OCI-LY7 (cell line): ENCODE results near the gene MPZ. TPM values are rescaled to one million over a fixed set of nuclear protein-coding genes. Genes with fewer than 3 reads are reported as not detected.

ENCODE experiments used
- BruUV-seq: library from RNA; stranded (reverse); fragments of 400-500 nt; replicated peaks from 2 replicates; lab custom pipeline; 2021; lab: Mats Ljungman, UMichigan
- CTCF ChIA-PET: fragments of 300-600 bp; sonication (Branson Sonifier 250); formaldehyde crosslinking; loops from one replicate; lab custom pipeline; 2022; ENCODE audit warnings: antibody characterized with exemption; ENCODE audit not compliant: unreplicated experiment; lab: Charles Lee
- POLR2A ChIA-PET: fragments of 300-600 bp; sonication (Branson Sonifier 250); formaldehyde crosslinking; loops from one replicate; lab custom pipeline; 2022; ENCODE audit warnings: antibody characterized with exemption; lab: Charles Lee
- DNase-seq: peaks from one replicate; pipeline ENCODE4 v3.0.0-alpha.2; 2015; ENCODE audit warnings: low spot score
- H2AFZ ChIP-seq: fragments of 200-600 bp; sonication (generic), shearing (Covaris generic); 2 replicates; pipeline ENCODE4 v1.6.1; 2014; ENCODE audit warnings: mild to moderate bottlenecking, antibody characterized with exemption, low read length, moderate library complexity
- H3K27ac ChIP-seq: fragments of 200-600 bp; sonication (generic); 2 replicates; pipeline ENCODE4 v1.5.1; 2014; ENCODE audit warnings: mixed run types, low read depth, mild to moderate bottlenecking, moderate library complexity, low read length, inconsistent platforms; ENCODE audit not compliant: poor library complexity, severe bottlenecking
- H3K36me3 ChIP-seq: fragments of 200-600 bp; sonication (generic); 2 replicates; pipeline ENCODE4 v1.6.1; 2014; ENCODE audit warnings: mild to moderate bottlenecking, antibody characterized with exemption, low read length, moderate library complexity, mixed read lengths; ENCODE audit not compliant: insufficient read depth
- H3K4me1 ChIP-seq: fragments of 200-600 bp; sonication (generic); 2 replicates; pipeline ENCODE4 v1.5.1; 2014; ENCODE audit warnings: mild to moderate bottlenecking, low read length; ENCODE audit not compliant: insufficient read depth, poor library complexity, severe bottlenecking
- H3K4me2 ChIP-seq: fragments of 200-600 bp; sonication (generic); 2 replicates; pipeline ENCODE4 v1.6.1; 2014; ENCODE audit warnings: mild to moderate bottlenecking, low read length
- H3K4me3 ChIP-seq: fragments of 200-600 bp; sonication (generic); 2 replicates; pipeline ENCODE4 v1.5.1; 2014; ENCODE audit warnings: mild to moderate bottlenecking, low read depth, low read length; ENCODE audit not compliant: poor library complexity, severe bottlenecking
- H3K79me2 ChIP-seq: fragments of 200-600 bp; sonication (generic); 2 replicates; pipeline ENCODE4 v1.6.1; 2016; ENCODE audit warnings: low read depth, mild to moderate bottlenecking, low read length, moderate library complexity, mixed read lengths; ENCODE audit not compliant: insufficient read depth
- H3K9me2 ChIP-seq: fragments of 200-600 bp; sonication (generic); 2 replicates; pipeline ENCODE4 v1.6.1; 2016; ENCODE audit warnings: mild to moderate bottlenecking, low read length, mixed read lengths; ENCODE audit not compliant: insufficient read depth
- H3K9me3 ChIP-seq: fragments of 200-600 bp; sonication (generic); 2 replicates; pipeline ENCODE4 v1.6.1; 2014; ENCODE audit warnings: mild to moderate bottlenecking, mixed run types, low read length, mixed read lengths
- H4K20me1 ChIP-seq: fragments of 200-600 bp; sonication (generic); 2 replicates; pipeline ENCODE4 v1.6.1; 2014; ENCODE audit warnings: mild to moderate bottlenecking, antibody characterized with exemption, low read length, moderate library complexity, mixed read lengths; ENCODE audit not compliant: insufficient read depth
- CTCF ChIP-seq: fragments of 200-600 bp; sonication (generic); conservative IDR thresholded peaks from 2 replicates; pipeline ENCODE4 v1.5.1; 2014; ENCODE audit warnings: mild to moderate bottlenecking, antibody characterized with exemption, low read length, moderate library complexity, mixed read lengths
- EZH2phosphoT487 ChIP-seq: fragments of 200-600 bp; sonication (generic); IDR thresholded peaks from 2 replicates; pipeline ENCODE4 v1.6.1; 2018; ENCODE audit warnings: low read depth, borderline replicate concordance, mild to moderate bottlenecking, mixed run types, antibody characterized with exemption, low read length, moderate library complexity, mixed read lengths
- intact Hi-C: fragments of 100-400 bp; cut with micrococcal nuclease; formaldehyde crosslinking; loops from one replicate; pipeline ENCODE4 v1.10.0; 2022; ENCODE audit not compliant: unreplicated experiment
- total RNA-seq, 2 experiments: library from RNA; depleted of rRNA in 1 of 2; stranded (reverse); fragments of >200 nt in 1 of 2; shearing (Covaris generic) in 1 of 2; gene quantifications; 2 replicates each; pipeline ENCODE4 v1.2.3, GENCODE V29; 2014 to 2022

Gene MPZ
- total RNA-seq, 2 experiments from 2014 or later: 4.5 to 9.0 TPM

- Histone ChIP-seq H4K20me1 (no peaks in the 10 kb centered on the region), H2AFZ (no peak overlapping the region), H3K4me3 (no peak overlapping the region), H3K27ac (no peak overlapping the region), H3K79me2 (no peaks in the 10 kb centered on the region), H3K9me3 (no peaks in the 10 kb centered on the region), H3K9me2 (no peaks in the 10 kb centered on the region), H3K36me3 (no peaks in the 10 kb centered on the region), H3K4me2 (no peak overlapping the region), H3K4me1 (no peaks in the 10 kb centered on the region)
- TF ChIP-seq EZH2phosphoT487 (no peak), CTCF (no peak)
- ChIA-PET POLR2A (interaction anchor here (0.6 kb wide), 2 partner anchors 226 to 846 kb away, joined by 3 read pairs; no protein-coding TSS in a partner anchor), CTCF (no interaction called here)
- DNase-seq: no peak
- BruUV-seq: no TSS peak
- intact Hi-C loops: no loop called here
Observed at GRCh38 chr1:161285113-161285512, 24.7 kb downstream of the MPZ start.

DNA sequence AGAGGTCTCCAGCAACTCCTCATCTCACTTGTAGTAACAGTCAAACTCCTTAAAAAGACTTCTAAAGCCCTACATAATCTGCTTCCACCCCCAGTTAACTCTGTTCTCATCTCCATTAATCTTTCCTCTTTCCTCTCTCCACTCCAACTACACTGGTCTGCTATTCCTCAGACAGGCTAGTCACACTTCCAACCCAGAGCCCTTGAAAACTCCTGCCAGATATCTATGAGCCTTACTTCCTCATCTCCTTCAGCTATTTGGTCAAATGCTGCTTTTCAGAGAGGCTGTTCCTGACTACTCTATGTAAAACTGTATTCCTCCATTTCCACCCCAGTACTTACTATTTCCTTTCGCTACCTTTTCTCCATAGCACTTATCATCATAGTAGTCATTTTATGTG lies 26.8 kb downstream of the MPZ start:
- H3K4me2 ChIP-seq: no peak overlapping the region
- H3K4me3 ChIP-seq: no peak overlapping the region
- no peaks in the 10 kb centered on the region for H3K36me3 ChIP-seq
- no peaks in the 10 kb centered on the region for H3K79me2 ChIP-seq
- no peak overlapping the region for H3K27ac ChIP-seq
- no peak overlapping the region for H2AFZ ChIP-seq
- H3K4me1 ChIP-seq: no peaks in the 10 kb centered on the region
- TF ChIP-seq CTCF: no peak
- intact Hi-C loops: no loop called here
- CTCF ChIA-PET: no interaction called here
- POLR2A ChIA-PET: interaction anchor here (1.1 kb wide), 1 partner anchor 85 kb away, joined by 3 read pairs; no protein-coding TSS in a partner anchor
- no peaks in the 10 kb centered on the region for H4K20me1 ChIP-seq
- no peak for DNase-seq
- no peaks in the 10 kb centered on the region for H3K9me3 ChIP-seq
- H3K9me2 ChIP-seq: no peaks in the 10 kb centered on the region
- BruUV-seq: no TSS peak

- no TSS peak for BruUV-seq
Observed at GRCh38 chr1:161274874-161275273, 34.9 kb downstream of the MPZ start.

More at GRCh38 chr1:161274874-161275273, 34.9 kb downstream of the MPZ start:
- Histone ChIP-seq H3K36me3 (no peaks in the 10 kb centered on the region), H4K20me1 (no peaks in the 10 kb centered on the region), H2AFZ (no peak overlapping the region), H3K9me2 (no peaks in the 10 kb centered on the region), H3K79me2 (no peaks in the 10 kb centered on the region), H3K4me2 (no peak overlapping the region), H3K4me3 (no peak overlapping the region), H3K9me3 (no peaks in the 10 kb centered on the region), H3K4me1 (no peaks in the 10 kb centered on the region), H3K27ac (no peak overlapping the region)
- ChIA-PET CTCF (interaction anchor here (0.6 kb wide), 1 partner anchor 115 kb away, joined by 6 read pairs; no protein-coding TSS in a partner anchor), POLR2A (interaction anchor here (0.5 to 0.6 kb wide), 2 partner anchors 40 to 47 kb away, joined by 3 to 5 read pairs; no protein-coding TSS in a partner anchor)
- DNase-seq: no peak
- no peak for TF ChIP-seq CTCF
- no peak for TF ChIP-seq EZH2phosphoT487
- intact Hi-C loops: no loop called here
